Activated gamma-delta T cell treated with anti-CD3 and anti-CD28 coated beads, Interleukin-2, amount 50 U/mL, for 16 hours (primary cell): ENCODE results near the gene PCYT1A.
A peak's percentile ranks its signal among the peaks of the same experiment; 100 is the strongest.
"Not testable (repeated sequence)": the region's sequence is repeated elsewhere in the genome, so short reads cannot be mapped to it uniquely, and the experiment has no call there.

ENCODE experiments used
- DNase-seq: peaks from one replicate; pipeline ENCODE4 v3.0.0-alpha.2; 2020; ENCODE audit warnings: low read depth

The PCYT1A gene

DNA sequence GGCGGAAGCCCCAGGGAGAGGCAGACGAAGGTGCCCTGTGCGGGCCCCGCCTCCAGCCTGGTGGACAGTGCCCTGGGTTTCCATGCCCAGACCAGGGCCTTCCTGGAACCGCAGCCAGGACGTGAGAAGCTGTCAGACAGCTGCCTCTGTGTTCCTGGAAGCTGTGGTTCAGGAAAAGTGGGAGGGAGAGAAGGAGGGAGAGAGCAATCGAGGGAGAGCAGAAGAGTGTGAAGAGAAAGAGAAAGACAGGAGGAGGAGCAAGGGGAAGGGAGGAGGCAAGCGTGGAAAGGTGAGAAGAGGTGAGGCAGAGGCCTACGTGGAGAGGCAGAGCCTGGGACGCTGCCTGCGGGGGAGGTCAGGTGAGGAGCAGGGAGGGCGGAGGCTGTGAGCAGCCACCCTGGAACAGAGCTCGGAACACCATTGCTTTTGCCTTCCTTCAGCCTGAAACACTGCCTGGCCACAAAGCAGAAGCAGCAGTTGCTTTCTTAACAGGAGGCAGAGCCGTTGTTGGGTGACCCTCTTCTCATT lies 94.9 kb downstream of the PCYT1A start:
- DNase-seq = no peak

- peak; percentile 25 for DNase-seq
Measured at GRCh38 chr3:196192036-196192523, 95.4 kb downstream of the PCYT1A start.

GRCh38 chr3:196189566-196190347 lies 97.8 kb downstream of the PCYT1A start:
- DNase-seq = no peak

GRCh38 chr3:196186651-196187573 lies 100.6 kb downstream of the PCYT1A start:
- DNase-seq = no peak

DNA sequence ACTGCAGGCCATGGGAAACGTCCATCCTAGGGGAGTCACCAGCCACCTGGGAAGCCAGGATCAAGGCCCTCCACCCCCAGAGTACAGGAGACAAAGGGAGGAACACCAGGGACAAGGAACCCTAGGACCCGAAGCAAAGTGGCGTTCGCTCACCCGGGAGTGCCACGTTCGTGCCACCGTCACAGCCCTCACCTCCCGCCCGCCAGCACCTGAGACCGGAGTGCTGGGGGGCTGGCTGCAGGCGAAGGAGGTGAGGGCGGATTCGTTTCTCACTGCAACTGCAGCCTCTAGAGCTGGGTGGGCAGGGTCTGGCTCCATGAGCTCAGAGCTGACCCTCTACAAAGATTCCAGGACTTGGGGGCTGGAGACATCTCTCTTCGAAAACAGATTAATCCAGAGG lies 102.6 kb downstream of the PCYT1A start:
- no peak for DNase-seq

DNA sequence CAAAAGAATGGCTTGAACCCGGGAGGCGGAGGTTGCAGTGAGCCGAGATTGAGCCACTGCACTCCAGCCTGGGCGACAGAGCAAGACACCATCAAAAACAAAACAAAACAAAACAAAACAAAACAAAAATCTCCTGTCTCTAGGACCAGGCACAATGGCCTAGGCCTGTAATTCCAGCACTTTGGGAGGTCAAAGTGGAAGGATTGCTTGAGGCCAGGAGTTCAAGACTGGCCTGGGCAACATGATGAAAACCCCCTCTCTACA lies 103.4 kb downstream of the PCYT1A start:
- DNase-seq = not testable (repeated sequence)

GRCh38 chr3:196181127-196181546 lies 106.4 kb downstream of the PCYT1A start:
- DNase-seq = no peak

GRCh38 chr3:196180346-196180745 lies 107.2 kb downstream of the PCYT1A start:
- DNase-seq = no peak
